GM10248 (cell line): ENCODE data around the gene NT5DC4.

ENCODE experiments used
- CTCF ChIA-PET: fragments of 300-600 bp; sonication (Branson Sonifier 250); formaldehyde crosslinking; extraction: SDS; loops from one replicate; lab custom pipeline; 2021; ENCODE audit warnings: antibody characterized with exemption; lab: Yijun Ruan, JAX
- POLR2A ChIA-PET: fragments of 350-650 bp; sonication (Branson Sonifier 250); formaldehyde crosslinking; extraction: SDS; loops from one replicate; lab custom pipeline; 2020; ENCODE audit warnings: antibody characterized with exemption; lab: Yijun Ruan, JAX
- DNase-seq: peaks from one replicate; pipeline ENCODE4 v3.0.0; 2012; ENCODE audit errors: extremely low spot score
- CTCF ChIP-seq: IDR thresholded peaks from 2 replicates; pipeline ENCODE4 v1.5.1; 2012; ENCODE audit warnings: mild to moderate bottlenecking, low read depth; ENCODE audit errors: extremely low read depth, missing control alignments, control extremely low read depth

Gene NT5DC4

GRCh38 chr2:112779598-112779997, 58.8 kb downstream of the NT5DC4 start:
- TF ChIP-seq CTCF = no peak
- no peak for DNase-seq
- ChIA-PET CTCF (interaction anchor here (1.1 kb wide), 1 partner anchor 9 kb away, joined by 3 read pairs; no protein-coding TSS in a partner anchor), POLR2A (no interaction called here)

- peak; percentile 36 for DNase-seq
- no peak for TF ChIP-seq CTCF
- POLR2A ChIA-PET = no interaction called here
- CTCF ChIA-PET = interaction anchor here (0.8 to 5.1 kb wide), 10 partner anchors 10 to 177 kb away, joined by 3 to 23 read pairs (median 4); no protein-coding TSS in a partner anchor
Observed at GRCh38 chr2:112782234-112782799, 61.5 kb downstream of the NT5DC4 start.

- POLR2A ChIA-PET = no interaction called here
- no peak for TF ChIP-seq CTCF
- CTCF ChIA-PET = interaction anchor here (1.1 to 5.1 kb wide), 4 partner anchors 15 to 158 kb away, joined by 3 to 23 read pairs (median 4); no protein-coding TSS in a partner anchor
- no peak for DNase-seq
Observed at GRCh38 chr2:112783187-112783714, 62.4 kb downstream of the NT5DC4 start.

GRCh38 chr2:112784199-112785189, 63.7 kb downstream of the NT5DC4 start, which contains the start of gene IL1A:
Gene IL1A, minus strand, starts transcription at chr2:112784493. Its CDS starts 723 bp downstream, at chr2:112783770.
- ChIA-PET CTCF (interaction anchor here (1.1 to 5.1 kb wide), 8 partner anchors 14 to 157 kb away, joined by 3 to 23 read pairs (median 4); no protein-coding TSS in a partner anchor), POLR2A (no interaction called here)
- no peak for DNase-seq
- TF ChIP-seq CTCF = no peak

- no peak for TF ChIP-seq CTCF
- DNase-seq = no peak
- POLR2A ChIA-PET = no interaction called here
- CTCF ChIA-PET = interaction anchor here (0.9 to 3.1 kb wide), 4 partner anchors 11 to 60 kb away, joined by 4 to 11 read pairs (median 4); no protein-coding TSS in a partner anchor
Observed at GRCh38 chr2:112787294-112787693, 66.5 kb downstream of the NT5DC4 start.
